GM18873 (cell line): Measurements from ENCODE around the gene SNAP25.

ENCODE experiments used
- ATAC-seq: cut with Tn5 transposase; IDR thresholded peaks from one replicate; pipeline ENCODE4 v1.9.1; 2021; ENCODE audit warnings: mild to moderate bottlenecking, moderate library complexity, moderate number of reproducible peaks; ENCODE audit not compliant: unreplicated experiment, low FRiP score

SNAP25 gene

DNA sequence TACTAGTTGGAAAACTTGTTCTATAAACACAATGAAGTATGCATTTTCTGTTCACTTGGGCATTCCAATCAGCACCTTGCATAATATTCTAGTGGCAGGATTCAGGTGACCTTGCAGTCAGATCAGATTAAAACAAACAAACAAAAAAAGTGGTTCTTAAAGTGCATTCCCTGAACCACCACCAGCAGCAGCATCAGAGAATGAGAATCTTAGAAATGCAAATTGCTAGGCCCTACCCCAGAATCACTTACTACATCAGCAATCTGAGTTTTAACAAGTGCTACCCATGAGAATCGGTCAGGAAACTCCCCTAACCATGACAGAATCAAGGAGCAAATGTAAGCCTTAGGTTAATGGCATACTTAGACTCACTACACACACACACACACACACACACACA lies 41.7 kb downstream of the SNAP25 start:
- ATAC-seq: no peak

DNA sequence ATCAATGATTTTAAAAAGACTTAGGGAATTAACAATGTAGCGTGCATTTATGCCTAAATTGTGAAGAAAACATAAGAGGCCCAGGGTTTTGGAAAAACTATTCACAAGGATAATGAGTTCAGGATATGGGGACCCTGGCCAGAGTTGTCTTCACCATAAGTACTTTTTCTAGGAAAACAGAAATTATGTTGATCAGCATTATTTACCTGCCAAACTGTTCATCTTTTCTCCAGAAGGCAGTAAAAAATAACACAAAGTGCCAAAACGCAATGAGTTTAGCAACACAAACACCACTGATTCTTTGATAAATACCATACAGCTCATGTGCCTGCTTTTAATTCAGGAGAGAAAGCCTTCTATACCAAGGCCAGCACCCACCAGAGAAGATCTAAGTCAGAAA lies 43.1 kb downstream of the SNAP25 start:
- ATAC-seq: no peak

DNA sequence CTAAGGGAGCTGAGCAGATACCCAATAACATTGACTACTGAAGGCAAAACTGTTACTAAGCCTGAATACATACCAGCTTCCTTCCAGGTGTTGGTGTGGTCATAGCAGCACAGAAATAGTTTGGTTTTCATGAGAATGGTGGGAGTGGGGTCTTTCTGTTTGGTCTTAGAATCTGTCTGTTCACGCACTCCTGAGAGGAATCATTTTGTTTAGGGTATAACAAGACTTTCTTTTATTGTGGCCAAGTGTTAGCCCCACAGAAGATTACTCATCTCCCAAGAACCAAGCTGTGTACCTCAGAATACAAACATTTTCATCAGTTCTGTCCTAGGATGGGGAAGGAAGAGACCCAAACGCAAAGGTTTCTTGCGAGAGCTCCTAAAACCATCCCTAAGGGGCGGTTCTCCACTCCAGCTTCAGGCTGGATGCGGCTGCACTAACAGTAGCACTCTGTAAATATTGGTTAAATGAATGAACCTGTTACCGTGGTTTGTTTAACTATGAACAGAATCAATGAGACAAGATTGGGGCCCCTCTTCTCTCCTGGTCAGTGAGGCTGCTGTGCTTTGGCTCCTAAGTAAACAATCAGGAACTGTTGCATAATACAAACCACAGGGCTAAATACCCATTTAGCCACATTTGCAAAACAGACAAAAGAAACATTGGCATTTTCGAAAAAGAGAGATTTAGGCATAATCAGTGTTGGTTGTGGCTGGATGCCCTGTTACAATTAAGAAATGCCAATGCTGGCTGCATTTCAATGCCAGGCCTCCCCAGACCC lies 44.9 kb downstream of the SNAP25 start:
- no peak for ATAC-seq

DNA sequence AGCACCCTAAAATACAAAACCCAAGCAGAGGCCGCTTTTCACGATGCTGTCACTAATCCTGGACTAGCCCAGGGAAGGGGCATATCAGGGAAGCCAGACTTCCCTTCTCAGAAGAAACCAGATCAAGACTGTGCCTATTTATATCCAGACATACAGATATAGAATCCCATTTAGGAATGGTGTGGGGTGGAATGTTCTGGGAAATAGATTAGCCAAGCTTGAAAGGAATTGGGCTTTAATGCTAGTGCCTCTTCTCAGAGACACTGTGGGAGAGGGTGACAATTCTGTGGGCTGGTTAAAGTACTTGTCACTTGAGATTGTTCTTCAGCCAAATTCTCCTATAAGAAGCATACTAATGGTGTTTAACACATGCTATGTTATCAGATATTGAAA lies 45.5 kb downstream of the SNAP25 start:
- no peak for ATAC-seq

- no peak for ATAC-seq
Measured at GRCh38 chr20:10268636-10269035, 50.0 kb downstream of the SNAP25 start.

GRCh38 chr20:10270630-10271029 lies 52.0 kb downstream of the SNAP25 start:
- no peak for ATAC-seq

GRCh38 chr20:10271494-10272219 lies 53.0 kb downstream of the SNAP25 start:
- no peak for ATAC-seq

DNA sequence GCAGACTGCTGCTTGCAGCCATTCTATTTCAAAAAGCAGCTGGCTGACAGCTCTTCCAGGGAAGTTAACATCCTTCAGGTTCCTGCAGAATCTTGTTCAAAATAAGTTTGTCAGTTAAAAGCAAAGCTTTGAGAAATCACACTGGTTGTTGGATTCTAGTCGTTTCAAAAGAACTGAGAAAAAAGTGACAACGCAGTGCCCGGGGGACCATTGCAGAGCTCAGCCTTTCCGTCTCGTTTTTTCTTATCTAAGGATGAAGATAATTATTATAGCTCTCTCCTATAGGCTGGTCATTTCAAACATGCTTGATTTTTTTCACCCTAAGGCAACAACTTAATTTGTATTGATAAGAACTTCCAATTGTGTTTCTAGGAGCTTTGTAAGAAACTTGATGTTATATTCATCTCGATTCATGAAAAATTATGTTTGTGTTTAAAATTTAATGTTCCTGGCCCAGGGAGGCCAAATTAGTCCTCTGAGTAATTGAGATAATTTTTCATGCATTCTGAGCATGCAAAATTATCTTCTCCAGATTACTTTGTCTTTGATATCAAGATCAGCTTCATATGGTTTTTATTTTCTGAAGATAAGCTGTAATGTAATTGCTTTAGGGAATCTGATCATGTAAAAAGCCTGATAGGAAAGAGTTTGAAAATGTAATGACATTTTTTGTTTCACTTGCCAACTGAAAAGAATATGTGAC lies 58.4 kb downstream of the SNAP25 start:
- no peak for ATAC-seq

- no peak for ATAC-seq
Measured at GRCh38 chr20:10277616-10278015, 59.0 kb downstream of the SNAP25 start.

DNA sequence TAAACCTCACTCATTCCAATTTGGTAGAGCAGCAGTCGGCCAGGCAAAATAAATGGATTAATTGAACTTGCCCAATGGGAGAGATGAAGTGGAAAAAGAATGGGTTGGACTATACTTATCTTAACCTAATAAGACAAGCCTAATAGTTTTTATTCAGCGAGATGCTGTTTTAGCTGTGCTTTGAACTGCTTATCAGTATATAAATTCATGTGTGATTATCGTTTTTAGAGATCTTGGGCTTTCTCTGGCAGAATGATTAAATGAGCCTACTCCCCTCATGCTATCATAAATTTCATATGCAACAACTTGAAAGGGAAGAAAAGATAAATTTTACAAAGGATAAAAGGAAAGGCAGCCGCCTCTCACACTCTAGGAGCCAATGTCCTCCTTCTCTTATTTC lies 59.8 kb downstream of the SNAP25 start:
- no peak for ATAC-seq

GRCh38 chr20:10280018-10280908 lies 61.6 kb downstream of the SNAP25 start:
- no peak for ATAC-seq

DNA sequence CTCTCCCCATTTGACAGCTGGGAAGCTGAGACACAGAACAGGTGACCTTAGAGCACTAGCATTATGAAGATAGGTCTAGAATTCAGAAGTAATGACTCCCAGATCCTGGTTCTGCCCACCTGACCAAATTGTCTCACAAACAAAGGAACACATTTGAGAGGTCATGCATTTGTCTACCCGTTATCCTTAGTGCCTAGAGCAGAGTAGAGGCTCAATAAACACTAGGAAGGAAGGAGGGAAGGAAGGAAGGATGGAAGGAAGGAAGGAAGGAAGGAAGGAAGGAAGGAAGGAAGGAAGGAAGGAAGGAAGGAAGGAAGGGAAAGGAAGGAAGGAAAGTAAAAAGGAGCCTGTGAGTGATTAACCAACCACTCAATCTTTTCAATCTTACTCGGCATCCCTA lies 63.3 kb downstream of the SNAP25 start:
- no peak for ATAC-seq

GRCh38 chr20:10282979-10283456 lies 64.4 kb downstream of the SNAP25 start:
- no peak for ATAC-seq

DNA sequence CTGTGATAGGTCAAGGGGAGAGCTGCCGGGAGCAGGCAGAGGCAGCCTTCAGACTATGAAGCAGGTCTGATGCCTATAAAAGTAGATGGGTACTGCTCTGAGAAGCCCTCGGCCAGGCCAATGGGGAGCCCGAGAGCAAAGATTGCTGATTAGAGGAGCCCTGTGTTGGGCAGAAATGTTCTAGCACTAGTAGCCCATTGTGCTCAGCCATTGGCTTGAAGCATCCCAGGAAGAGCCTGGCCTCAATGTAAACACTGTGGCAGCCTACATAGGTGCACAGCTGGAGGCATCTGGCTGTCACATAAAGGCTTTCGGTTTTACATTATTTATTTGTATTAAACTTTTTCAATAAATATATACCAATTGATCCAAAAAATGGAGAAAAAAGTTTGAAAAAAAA lies 67.7 kb downstream of the SNAP25 start:
- no peak for ATAC-seq

GRCh38 chr20:10288421-10288820 lies 69.8 kb downstream of the SNAP25 start:
- ATAC-seq: no peak

- ATAC-seq: no peak
Measured at GRCh38 chr20:10288954-10289646, 70.5 kb downstream of the SNAP25 start.

- ATAC-seq: no peak
Measured at GRCh38 chr20:10291568-10292248, 73.1 kb downstream of the SNAP25 start.

- ATAC-seq: no peak
Measured at GRCh38 chr20:10297223-10297622, 78.6 kb downstream of the SNAP25 start.

DNA sequence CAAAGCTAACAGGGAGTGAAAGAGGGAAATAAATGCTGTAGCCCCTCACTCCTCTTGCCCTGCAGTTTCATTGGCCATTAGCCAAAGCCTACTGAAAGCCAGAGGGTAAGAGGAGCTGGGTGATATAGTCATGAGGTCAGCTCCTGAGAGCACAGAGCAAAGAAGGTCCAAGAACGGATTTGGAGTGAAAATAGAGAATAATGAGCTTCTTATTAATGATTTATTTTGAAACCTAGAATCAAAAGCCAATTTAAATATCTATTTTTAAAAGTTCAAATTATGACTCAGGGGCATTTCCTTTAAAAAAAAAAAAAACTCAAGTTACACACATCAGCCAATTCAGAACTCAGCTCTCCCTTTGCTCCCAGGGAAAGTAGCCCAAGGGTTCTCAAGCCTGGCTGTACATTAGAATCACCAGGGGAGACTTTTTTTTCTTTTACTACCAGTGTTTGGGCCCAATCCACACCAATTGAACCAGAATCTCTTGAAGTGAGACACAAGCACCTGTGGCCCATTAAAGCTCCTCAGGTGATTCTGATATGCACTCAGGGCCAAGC lies 79.1 kb downstream of the SNAP25 start:
- ATAC-seq: no peak
